ENCODE data around the gene FARS2. TPM values are rescaled to one million over a fixed set of nuclear protein-coding genes. Genes with fewer than 3 reads are reported as not detected.

The FARS2 gene
- polyA plus RNA-seq, 1 of the 3 experiments (the other 2 are of a cell fraction): 12.5 TPM

- Histone ChIP-seq H4K20me1 (ENCODE audit: insufficient read depth) (no peaks in the 10 kb centered on the region), H3K4me2 (no peak overlapping the region), H3K9me2 (no peaks in the 10 kb centered on the region), H3K27ac (ENCODE audit: low read depth in 2 of 2, low read length in 1 of 2) (no peak overlapping the region), H3K4me1 (ENCODE audit: control insufficient read depth in 1 of 2, insufficient read depth in 2 of 2, low read depth in 1 of 2, low read length in 1 of 2) (peaks cover 2 to 5% of the 10 kb centered on the region in 2 experiments; a peak in 1 of 4 replicates), H3K36me3 (replicated peaks in 1 of 2; ENCODE audit: control insufficient read depth in 1 of 2, insufficient read depth in 2 of 2, low read length in 1 of 2) (no peaks in the 10 kb centered on the region), H3K9ac (no peak overlapping the region), H2AFZ (ENCODE audit: low read depth) (no peak overlapping the region), H3K9me3 (no peaks in the 10 kb centered on the region), H3F3A (replicated peaks; ENCODE audit: insufficient read depth) (no peaks in the 10 kb centered on the region), H3K79me2 (ENCODE audit: insufficient read depth) (no peaks in the 10 kb centered on the region), H3K27me3 (ENCODE audit: insufficient read depth) (no peaks in the 10 kb centered on the region), H3K4me3 (ENCODE audit: low read depth in 2 of 2, low read length in 1 of 2) (no peak overlapping the region)
- 87% methylated on average over 4 of the region's 4 CpGs for WGBS (ENCODE audit: low lambda C conversion rate)
- TF ChIP-seq RFX5 (IDR thresholded peaks at IDR 0.05; ENCODE audit: low read length) (no peak), NRF1 (IDR thresholded peaks at IDR 0.05; ENCODE audit: low read depth, low read length) (no peak)
- ChIA-PET CTCF (interaction anchor here (1.0 to 1.6 kb wide), 2 partner anchors 15 to 16 kb away, joined by 3 read pairs; no protein-coding TSS in a partner anchor), POLR2A (interaction anchor here (0.5 kb wide), 1 partner anchor 14 kb away, joined by 4 read pairs; no protein-coding TSS in a partner anchor)
- no peak for DNase-seq
Observed at GRCh38 chr6:5506597-5506996, 245.3 kb downstream of the FARS2 start.

GRCh38 chr6:5507131-5507681 is 245.9 kb downstream of the FARS2 start:
- no peak overlapping the region for H2AFZ ChIP-seq (ENCODE audit: low read depth)
- CTCF ChIA-PET: interaction anchor here (1.0 kb wide), 1 partner anchor 16 kb away, joined by 3 read pairs; no protein-coding TSS in a partner anchor
- 82% methylated on average over 4 of the region's 4 CpGs for WGBS (ENCODE audit: low lambda C conversion rate)

More at GRCh38 chr6:5507131-5507681, 245.9 kb downstream of the FARS2 start:
- Histone ChIP-seq H3K4me2 (no peak overlapping the region), H3K4me3 (ENCODE audit: low read depth in 2 of 2, low read length in 1 of 2) (no peak overlapping the region), H3K9me2 (no peaks in the 10 kb centered on the region), H3K79me2 (ENCODE audit: insufficient read depth) (no peaks in the 10 kb centered on the region), H3K4me1 (ENCODE audit: control insufficient read depth in 1 of 2, insufficient read depth in 2 of 2, low read depth in 1 of 2, low read length in 1 of 2) (peaks cover 2 to 10% of the 10 kb centered on the region in 2 experiments; a peak in 3 of 4 replicates), H4K20me1 (ENCODE audit: insufficient read depth) (no peaks in the 10 kb centered on the region), H3F3A (replicated peaks; ENCODE audit: insufficient read depth) (no peaks in the 10 kb centered on the region), H3K27me3 (ENCODE audit: insufficient read depth) (no peaks in the 10 kb centered on the region), H3K9me3 (no peaks in the 10 kb centered on the region), H3K36me3 (replicated peaks in 1 of 2; ENCODE audit: control insufficient read depth in 1 of 2, insufficient read depth in 2 of 2, low read length in 1 of 2) (no peaks in the 10 kb centered on the region), H3K9ac (no peak overlapping the region), H3K27ac (ENCODE audit: low read depth in 2 of 2, low read length in 1 of 2) (no peak overlapping the region)
- POLR2A ChIA-PET: interaction anchor here (0.5 kb wide), 1 partner anchor 14 kb away, joined by 4 read pairs; no protein-coding TSS in a partner anchor
- DNase-seq: no peak
- TF ChIP-seq RCOR1 (IDR thresholded peaks at IDR 0.05; ENCODE audit: low read length) (no peak), USF2 (IDR thresholded peaks at IDR 0.05; ENCODE audit: borderline replicate concordance, low read depth, low read length) (no peak), MAX (IDR thresholded peaks at IDR 0.05; ENCODE audit: low read depth) (no peak), EZH2phosphoT487 (IDR thresholded peaks at IDR 0.05; ENCODE audit: borderline replicate concordance, low read depth) (no peak), SMC3 (IDR thresholded peaks at IDR 0.05; ENCODE audit: low read depth, low read length) (no peak), JUND (IDR thresholded peaks at IDR 0.05) (no peak), TAF1 (IDR thresholded peaks at IDR 0.05; ENCODE audit: borderline replicate concordance, low read depth, low read length) (no peak), ELF1 (IDR thresholded peaks at IDR 0.05) (no peak), PBX3 (IDR thresholded peaks at IDR 0.05) (no peak)
